Body of pancreas (tissue), 4 donors: ENCODE data around the gene USP11. TPM values are rescaled to one million over a fixed set of nuclear protein-coding genes. Genes with fewer than 3 reads are reported as not detected.

Experiments
- ATAC-seq: fragments of 150-250 bp; one replicate; pipeline ENCODE4 v1.9.1; 2016
- DNase-seq, 4 donors: peaks; one replicate each; pipeline ENCODE4 v3.0.0-alpha.2; 2019
- H3K27ac ChIP-seq, 4 donors: fragments of 200-600 bp; sonication (generic); 1 replicate in 3 of 4; 2 replicates in 1 of 4; pipeline versions ENCODE4 v1.5.1 to v1.6.1; 2016 to 2019; ENCODE audit warnings: mild to moderate bottlenecking in 1 of 4, mixed read lengths in 1 of 4, moderate library complexity in 1 of 4
- H3K27me3 ChIP-seq, 2 donors: fragments of 200-600 bp; sonication (generic); one replicate each; pipeline ENCODE4 v1.6.0; 2016; ENCODE audit warnings: mild to moderate bottlenecking in 1 of 2
- H3K36me3 ChIP-seq, 2 donors: fragments of 200-600 bp; sonication (generic); replicated peaks in 1 of 2; 2 replicates each; pipeline ENCODE4 v1.5.1; 2016; ENCODE audit warnings: low read depth in 2 of 2; ENCODE audit not compliant: insufficient read depth in 1 of 2
- H3K4me1 ChIP-seq: fragments of 200-600 bp; sonication (generic); one replicate; pipeline ENCODE4 v1.6.0; 2016
- H3K4me3 ChIP-seq, 2 donors: fragments of 200-600 bp; sonication (generic); 1 replicate in 1 of 2; 2 replicates in 1 of 2; pipeline ENCODE4 v1.5.1; 2016 to 2019
- H3K9me3 ChIP-seq, 3 donors: fragments of 200-600 bp; sonication (generic); 1 replicate in 2 of 3; 2 replicates in 1 of 3; pipeline ENCODE4 v1.5.1; 2016
- POLR2A ChIP-seq, 3 donors: fragments of 450-650 bp; IDR thresholded peaks; one replicate each; pipeline ENCODE4 v1.6.1; 2016; ENCODE audit warnings: antibody characterized with exemption in 3 of 3, mild to moderate bottlenecking in 2 of 3
- WGBS, 2 donors: methylation state at CpG; one replicate each; pipeline ENCODE4 v1.1.5; 2017; 5-methylcytosine and 5-hydroxymethylcytosine counted together
- intact Hi-C: fragments of 100-400 bp; cut with DNase I; formaldehyde crosslinking; loops from one replicate; pipeline ENCODE4 v1.15.1; 2023
- total RNA-seq, 2 donors: library from RNA; depleted of rRNA; stranded (reverse); fragments of >200 nt; gene quantifications; one replicate each; pipeline ENCODE4 v1.1.0, GENCODE V29; 2016
- TF ChIP-seq, protein P1 (sequence below), 7 experiments: fragments of 450-650 bp in 4 of 7; fragments of 200-600 bp in 3 of 7; sonication (generic) in 3 of 7; IDR thresholded peaks; one replicate each; pipeline ENCODE4 v1.5.1; 2016 to 2019; ENCODE audit warnings: antibody characterized with exemption in 7 of 7

USP11 gene
- total RNA-seq, 2 donors from 2014 or later, result 23.1 to 33.3 TPM

DNA sequence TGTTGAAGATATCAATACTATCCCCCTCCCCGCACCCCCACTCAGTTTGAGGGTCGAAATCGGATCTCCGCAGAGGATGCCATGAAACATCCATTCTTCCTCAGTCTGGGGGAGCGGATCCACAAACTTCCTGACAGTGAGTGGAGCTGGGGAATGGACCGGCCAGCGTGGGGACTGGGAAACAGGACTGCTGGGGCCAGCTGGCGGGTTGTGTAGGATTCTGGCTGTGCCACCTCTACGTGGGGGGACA is 5.5 kb upstream of the USP11 start:
- intact Hi-C loops, result no loop called here
- WGBS, 2 donors, result 70 to 94% methylated on average over 3 to 9 of the region's 9 CpGs
- H3K36me3 ChIP-seq, result peaks cover 0 to 11% of the 10 kb centered on the region in 2 donors
- no peak overlapping the region for H3K4me3 ChIP-seq
- no peak overlapping the region for H3K27ac ChIP-seq
- TF ChIP-seq POLR2A (IDR thresholded peaks at IDR 0.05), result no peak
- TF ChIP-seq, protein P1, sequence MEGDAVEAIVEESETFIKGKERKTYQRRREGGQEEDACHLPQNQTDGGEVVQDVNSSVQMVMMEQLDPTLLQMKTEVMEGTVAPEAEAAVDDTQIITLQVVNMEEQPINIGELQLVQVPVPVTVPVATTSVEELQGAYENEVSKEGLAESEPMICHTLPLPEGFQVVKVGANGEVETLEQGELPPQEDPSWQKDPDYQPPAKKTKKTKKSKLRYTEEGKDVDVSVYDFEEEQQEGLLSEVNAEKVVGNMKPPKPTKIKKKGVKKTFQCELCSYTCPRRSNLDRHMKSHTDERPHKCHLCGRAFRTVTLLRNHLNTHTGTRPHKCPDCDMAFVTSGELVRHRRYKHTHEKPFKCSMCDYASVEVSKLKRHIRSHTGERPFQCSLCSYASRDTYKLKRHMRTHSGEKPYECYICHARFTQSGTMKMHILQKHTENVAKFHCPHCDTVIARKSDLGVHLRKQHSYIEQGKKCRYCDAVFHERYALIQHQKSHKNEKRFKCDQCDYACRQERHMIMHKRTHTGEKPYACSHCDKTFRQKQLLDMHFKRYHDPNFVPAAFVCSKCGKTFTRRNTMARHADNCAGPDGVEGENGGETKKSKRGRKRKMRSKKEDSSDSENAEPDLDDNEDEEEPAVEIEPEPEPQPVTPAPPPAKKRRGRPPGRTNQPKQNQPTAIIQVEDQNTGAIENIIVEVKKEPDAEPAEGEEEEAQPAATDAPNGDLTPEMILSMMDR (IDR thresholded peaks at IDR 0.05), result no peak
- no peak for ATAC-seq
- H3K4me1 ChIP-seq, result peaks cover 1% of the 10 kb centered on the region
- DNase-seq, result peak in 1 of 4 donors; percentile 3
- H3K27me3 ChIP-seq, result no peaks in the 10 kb centered on the region
- no peaks in the 10 kb centered on the region for H3K9me3 ChIP-seq

DNA sequence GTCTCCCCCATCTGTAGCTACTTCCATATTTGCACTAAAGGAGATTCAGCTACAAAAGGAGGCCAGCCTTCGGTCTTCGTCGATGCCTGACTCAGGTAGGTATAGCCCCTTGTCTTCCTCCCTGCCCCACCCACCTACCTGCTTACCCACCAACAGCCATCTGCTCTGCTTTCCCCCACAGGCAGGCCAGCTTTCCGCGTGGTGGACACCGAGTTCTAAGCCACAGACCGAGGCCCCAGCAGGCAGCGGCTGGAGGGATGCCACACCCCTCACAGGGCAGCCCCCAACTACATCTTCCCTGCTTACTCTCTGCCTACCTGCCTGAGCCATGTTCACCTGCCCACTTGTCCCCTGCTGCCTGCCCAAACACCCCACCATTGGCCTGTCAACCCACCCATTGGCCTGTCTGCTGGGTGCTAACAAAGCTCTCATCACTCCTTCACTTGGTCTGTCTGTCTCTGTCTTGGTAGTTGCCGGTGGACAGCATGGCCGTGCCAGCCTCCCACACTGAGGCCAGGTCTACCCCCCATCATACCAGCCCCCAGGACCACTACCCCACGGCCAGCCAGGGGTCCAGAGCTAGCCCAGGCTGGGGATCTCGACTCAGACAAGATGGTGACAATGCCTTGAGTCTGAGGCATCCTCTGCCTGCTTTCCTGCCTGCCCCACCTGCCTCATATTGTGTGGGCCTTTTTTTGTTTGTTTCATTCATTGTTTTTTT is 4.1 kb upstream of the USP11 start:
- Histone ChIP-seq H3K27ac (no peak overlapping the region), H3K4me3 (no peak overlapping the region), H3K9me3 (no peaks in the 10 kb centered on the region), H3K4me1 (peaks cover 8% of the 10 kb centered on the region), H3K27me3 (no peaks in the 10 kb centered on the region), H3K36me3 (peaks cover 0 to 11% of the 10 kb centered on the region in 2 donors)
- DNase-seq, result no peak
- WGBS, 2 donors, result 93% methylated on average over 7 to 9 of the region's 12 CpGs
- no peak for ATAC-seq
- no peak for TF ChIP-seq POLR2A (IDR thresholded peaks at IDR 0.05)
- TF ChIP-seq, protein P1 (IDR thresholded peaks at IDR 0.05), result no peak
- intact Hi-C loops, result no loop called here

DNA sequence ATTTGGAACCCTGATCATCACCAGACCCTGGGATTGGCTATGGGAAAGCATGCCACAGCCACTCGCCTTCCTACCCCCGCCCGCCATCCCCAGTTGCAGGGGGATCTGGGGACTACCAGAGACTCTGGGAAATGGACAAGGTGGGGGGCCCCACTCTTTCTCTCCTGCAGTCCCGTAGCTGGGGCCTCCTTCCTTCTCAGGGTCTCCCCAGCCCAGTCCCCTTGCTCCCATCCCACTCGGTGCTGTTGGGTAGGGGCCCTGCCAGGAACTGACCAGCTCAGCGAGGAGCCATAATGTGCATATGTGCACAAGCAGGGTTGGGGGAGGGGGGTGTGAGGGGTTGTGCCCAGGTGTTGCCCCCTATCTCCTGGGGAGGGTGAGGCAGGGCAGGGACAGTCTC is 3.4 kb upstream of the USP11 start:
- DNase-seq, result no peak
- WGBS, 2 donors, result 95% methylated on average over 6 of the region's 6 CpGs; no CpG with 5 or more reads in 1 of the 2 donors

DNA sequence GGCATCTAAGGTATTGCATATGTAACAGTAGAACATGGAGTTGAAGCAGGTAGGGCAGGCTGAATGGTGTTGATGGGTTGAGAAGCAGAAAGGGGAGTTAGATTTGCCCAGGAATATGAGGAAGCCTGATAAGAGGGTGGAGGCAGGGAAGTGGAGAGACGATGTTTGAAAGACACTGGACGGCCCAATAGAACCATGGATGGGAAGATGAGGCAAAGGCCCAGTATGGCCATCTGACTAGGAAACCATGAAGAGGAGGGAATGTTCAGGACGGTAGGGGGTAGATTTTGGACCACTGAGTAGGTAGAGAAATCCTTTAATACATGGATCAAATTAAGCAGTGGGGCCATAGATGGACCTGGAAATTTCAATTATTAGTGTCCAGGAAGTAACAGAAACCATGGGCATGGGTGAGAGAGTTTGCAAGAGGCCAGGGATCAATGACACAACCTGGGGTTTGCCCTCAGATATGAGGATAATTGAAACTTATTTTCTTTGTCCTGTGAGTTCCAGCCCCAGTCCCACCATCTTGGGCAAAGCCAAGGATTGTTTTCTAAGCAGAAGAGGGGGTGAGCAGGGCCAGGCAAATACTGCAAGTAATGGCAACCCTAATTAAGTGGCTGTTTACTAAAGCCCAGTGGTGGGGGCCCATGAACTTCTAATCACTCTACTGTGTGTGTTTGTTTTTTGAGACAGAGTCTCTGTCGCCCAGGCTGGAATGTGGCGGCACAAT is 2.5 kb upstream of the USP11 start:
- H3K4me1 ChIP-seq, result peaks cover 8% of the 10 kb centered on the region

More for the DNA sequence above, 3.4 kb upstream of the USP11 start:
- intact Hi-C loops, result no loop called here
- H3K36me3 ChIP-seq, result peaks cover 0 to 11% of the 10 kb centered on the region in 2 donors
- H3K9me3 ChIP-seq, result no peaks in the 10 kb centered on the region
- H3K4me3 ChIP-seq, result no peak overlapping the region
- H3K27ac ChIP-seq, result no peak overlapping the region
- no peak for ATAC-seq
- H3K4me1 ChIP-seq, result peaks cover 8% of the 10 kb centered on the region
- no peaks in the 10 kb centered on the region for H3K27me3 ChIP-seq
- TF ChIP-seq, protein P1 (IDR thresholded peaks at IDR 0.05), result no peak
- no peak for TF ChIP-seq POLR2A (IDR thresholded peaks at IDR 0.05)

More for the DNA sequence above, 2.5 kb upstream of the USP11 start:
- intact Hi-C loops, result no loop called here
- no peaks in the 10 kb centered on the region for H3K27me3 ChIP-seq
- H3K9me3 ChIP-seq, result no peaks in the 10 kb centered on the region
- TF ChIP-seq, protein P1 (IDR thresholded peaks at IDR 0.05), result no peak
- no peak for TF ChIP-seq POLR2A (IDR thresholded peaks at IDR 0.05)
- H3K27ac ChIP-seq, result no peak overlapping the region
- 90 to 98% methylated on average over 4 to 5 of the region's 5 CpGs for whole genome bisulfite sequencing, 2 donors
- H3K4me3 ChIP-seq, result no peak overlapping the region
- H3K36me3 ChIP-seq, result peaks cover 0 to 11% of the 10 kb centered on the region in 2 donors
- DNase-seq (no peak), ATAC-seq (no peak)
